Vagina (tissue), 2 donors: ENCODE results near the gene CDC25A. TPM values are rescaled to one million over a fixed set of nuclear protein-coding genes. Genes with fewer than 3 reads are reported as not detected.
"Not testable (repeated sequence)": the region's sequence is repeated elsewhere in the genome, so short reads cannot be mapped to it uniquely, and the experiment has no call there.

Source experiments
- DNase-seq, 2 donors: peaks; one replicate each; pipeline ENCODE4 v3.0.0-alpha.2; 2017; ENCODE audit errors: extremely low spot score in 2 of 2
- H3K27ac ChIP-seq: fragments of 200-600 bp; sonication (generic); one replicate; pipeline ENCODE4 v1.5.1; 2019
- H3K27me3 ChIP-seq: fragments of 200-600 bp; sonication (generic); one replicate; pipeline ENCODE4 v1.5.1; 2019
- H3K36me3 ChIP-seq, 2 donors: fragments of 200-600 bp; sonication (generic); one replicate each; pipeline ENCODE4 v1.5.1; 2017 to 2019
- H3K4me1 ChIP-seq: fragments of 200-600 bp; sonication (generic); one replicate; pipeline ENCODE4 v1.5.1; 2019
- H3K4me3 ChIP-seq, 2 donors: fragments of 200-600 bp; sonication (generic); 1 replicate in 1 of 2; 2 replicates in 1 of 2; pipeline ENCODE4 v1.5.1; 2016 to 2019
- H3K9me3 ChIP-seq: fragments of 200-600 bp; sonication (generic); one replicate; pipeline ENCODE4 v1.5.1; 2019
- CTCF ChIP-seq, 3 experiments: fragments of 450-650 bp in 2 of 3; fragments of 200-600 bp in 1 of 3; sonication (generic) in 1 of 3; IDR thresholded peaks; one replicate each; pipeline ENCODE4 v1.5.1; 2017 to 2019; ENCODE audit warnings: antibody characterized with exemption in 3 of 3, mild to moderate bottlenecking in 2 of 3, moderate library complexity in 2 of 3
- POLR2A ChIP-seq, 2 donors: fragments of 450-650 bp; IDR thresholded peaks; one replicate each; pipeline ENCODE4 v1.6.1; 2017; ENCODE audit warnings: antibody characterized with exemption in 2 of 2, mild to moderate bottlenecking in 2 of 2, moderate library complexity in 2 of 2
- POLR2AphosphoS5 ChIP-seq, 2 donors: sonication (generic); formaldehyde crosslinking; IDR thresholded peaks; one replicate each; pipeline ENCODE4 v1.9.0; 2017; ENCODE audit warnings: antibody characterized with exemption in 2 of 2, mild to moderate bottlenecking in 2 of 2, low read depth in 1 of 2; ENCODE audit not compliant: insufficient read depth in 1 of 2
- intact Hi-C: fragments of 100-400 bp; cut with DNase I; formaldehyde crosslinking; loops from one replicate; pipeline ENCODE4 v1.15.1; 2023
- total RNA-seq: library from RNA; depleted of rRNA; stranded (reverse); fragments of >200 nt; gene quantifications from one replicate; pipeline ENCODE4 v1.2.3, GENCODE V29; 2016

Gene CDC25A
- total RNA-seq, 1 donor from 2014 or later: 8.8 TPM

DNA sequence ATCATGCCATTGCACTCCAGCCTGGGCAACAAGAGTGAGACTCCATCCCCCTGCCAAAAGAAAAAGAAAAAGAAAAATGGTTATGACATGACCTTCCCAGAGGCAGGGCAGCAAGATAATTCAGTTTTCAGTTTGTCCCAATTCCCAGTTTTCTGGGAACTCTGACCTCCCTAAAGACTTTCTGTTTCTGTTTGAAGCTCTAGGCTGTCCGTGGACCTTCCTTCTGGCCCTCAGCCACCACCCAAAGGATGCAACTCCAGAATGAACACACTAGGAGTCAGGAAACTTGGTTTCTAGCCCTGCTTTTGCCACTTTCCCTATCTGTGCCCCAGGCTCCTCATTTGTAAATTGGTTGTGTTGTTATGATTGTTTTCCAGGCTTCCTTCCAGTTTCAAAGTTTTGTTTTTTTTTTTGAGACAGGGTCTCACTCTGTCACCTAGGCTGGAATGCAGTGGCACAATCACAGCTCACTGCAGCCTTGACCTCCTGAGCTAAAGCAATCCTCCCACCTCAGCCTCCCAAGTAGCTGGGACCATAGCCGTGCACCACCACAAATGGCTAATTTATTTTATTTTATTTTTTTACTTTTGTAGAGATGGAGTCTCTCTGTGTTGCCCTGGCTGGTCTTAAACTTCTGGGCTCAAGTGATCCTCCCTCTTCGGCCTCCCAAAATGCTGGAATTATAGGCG, 68.6 kb downstream of the CDC25A start:
- no peak for DNase-seq
- Histone ChIP-seq H3K4me3 (no peak overlapping the region), H3K9me3 (no peaks in the 10 kb centered on the region), H3K36me3 (no peaks in the 10 kb centered on the region), H3K27me3 (no peaks in the 10 kb centered on the region), H3K27ac (peak overlapping the region; percentile 65), H3K4me1 (peaks cover 10% of the 10 kb centered on the region)
- intact Hi-C loops: no loop called here
- TF ChIP-seq POLR2A (IDR thresholded peaks at IDR 0.05): no peak
- no peak for TF ChIP-seq CTCF (IDR thresholded peaks at IDR 0.05)
- no peak for TF ChIP-seq POLR2AphosphoS5 (IDR thresholded peaks at IDR 0.05; ENCODE audit: insufficient read depth in 1 of 2, low read depth in 1 of 2)

- Histone ChIP-seq H3K9me3 (no peaks in the 10 kb centered on the region), H3K36me3 (no peaks in the 10 kb centered on the region), H3K4me1 (peaks cover 10% of the 10 kb centered on the region), H3K4me3 (no peak overlapping the region), H3K27ac (peak overlapping the region; percentile 65), H3K27me3 (no peaks in the 10 kb centered on the region)
- TF ChIP-seq CTCF (IDR thresholded peaks at IDR 0.05): no peak
- TF ChIP-seq POLR2A (IDR thresholded peaks at IDR 0.05): no peak
- TF ChIP-seq POLR2AphosphoS5 (IDR thresholded peaks at IDR 0.05; ENCODE audit: insufficient read depth in 1 of 2, low read depth in 1 of 2): no peak
- DNase-seq: no peak
- intact Hi-C loops: no loop called here
These were observed 69.3 kb downstream of the CDC25A start for GRCh38 chr3:48118928-48119327.

GRCh38 chr3:48118322-48118721, 69.9 kb downstream of the CDC25A start:
- TF ChIP-seq POLR2A (IDR thresholded peaks at IDR 0.05): no peak
- no peak for TF ChIP-seq CTCF (IDR thresholded peaks at IDR 0.05)
- no peak for TF ChIP-seq POLR2AphosphoS5 (IDR thresholded peaks at IDR 0.05; ENCODE audit: insufficient read depth in 1 of 2, low read depth in 1 of 2)
- Histone ChIP-seq H3K36me3 (no peaks in the 10 kb centered on the region), H3K27ac (no peak overlapping the region), H3K9me3 (no peaks in the 10 kb centered on the region), H3K27me3 (no peaks in the 10 kb centered on the region), H3K4me3 (no peak overlapping the region), H3K4me1 (peaks cover 10% of the 10 kb centered on the region)
- DNase-seq: no peak
- intact Hi-C loops: no loop called here

- no peak overlapping the region for H3K27ac ChIP-seq
- intact Hi-C loops: no loop called here
These were observed 75.4 kb downstream of the CDC25A start for GRCh38 chr3:48112813-48113212.

GRCh38 chr3:48112108-48112791, 76.0 kb downstream of the CDC25A start:
- H3K4me1 ChIP-seq, intact Hi-C loops, H3K4me3 ChIP-seq, DNase-seq, H3K36me3 ChIP-seq, H3K9me3 ChIP-seq, H3K27ac ChIP-seq, H3K27me3 ChIP-seq: not testable (repeated sequence)

More at GRCh38 chr3:48112813-48113212, 75.4 kb downstream of the CDC25A start:
- no peak for DNase-seq
- Histone ChIP-seq H3K27me3 (no peaks in the 10 kb centered on the region), H3K4me3 (no peak overlapping the region), H3K9me3 (no peaks in the 10 kb centered on the region), H3K36me3 (no peaks in the 10 kb centered on the region), H3K4me1 (no peaks in the 10 kb centered on the region)
- TF ChIP-seq POLR2AphosphoS5 (IDR thresholded peaks at IDR 0.05; ENCODE audit: insufficient read depth in 1 of 2, low read depth in 1 of 2) (no peak), CTCF (IDR thresholded peaks at IDR 0.05) (no peak), POLR2A (IDR thresholded peaks at IDR 0.05) (no peak)
